T-helper 22 cell (primary cell): ENCODE data around the gene NUP210.
"Not testable (repeated sequence)": the region's sequence is repeated elsewhere in the genome, so short reads cannot be mapped to it uniquely, and the experiment has no call there.

Source experiments
- DNase-seq: peaks from one replicate; pipeline ENCODE4 v3.0.0-alpha.2; 2020; ENCODE audit warnings: low read depth

Gene NUP210

GRCh38 chr3:13420045-13420830 is at the start of gene NUP210:
NUP210 (minus strand) TSS chr3:13420322; CDS start chr3:13420226, 96 bp downstream.
- peak; percentile 36 for DNase-seq

DNA sequence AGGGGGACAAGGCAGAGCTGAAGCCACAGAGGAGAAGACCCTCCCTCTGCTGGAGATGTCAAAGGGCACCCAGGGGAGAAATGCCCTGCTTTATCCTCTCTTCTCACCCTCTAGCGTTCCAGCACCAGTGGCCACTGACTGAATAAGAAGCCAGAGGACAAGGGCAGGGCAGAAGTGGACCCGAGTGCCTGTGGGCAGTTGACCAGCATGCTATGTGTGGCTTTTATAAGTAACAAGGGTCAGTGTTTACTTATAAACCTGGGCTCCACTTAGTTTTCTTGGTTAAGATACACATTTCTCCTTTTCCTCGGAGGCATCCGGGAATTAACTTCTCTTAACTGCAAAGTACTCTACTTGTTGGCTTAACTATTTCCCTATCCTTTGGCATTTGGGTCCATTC is 46.7 kb upstream of the NUP210 start:
- no peak for DNase-seq

DNA sequence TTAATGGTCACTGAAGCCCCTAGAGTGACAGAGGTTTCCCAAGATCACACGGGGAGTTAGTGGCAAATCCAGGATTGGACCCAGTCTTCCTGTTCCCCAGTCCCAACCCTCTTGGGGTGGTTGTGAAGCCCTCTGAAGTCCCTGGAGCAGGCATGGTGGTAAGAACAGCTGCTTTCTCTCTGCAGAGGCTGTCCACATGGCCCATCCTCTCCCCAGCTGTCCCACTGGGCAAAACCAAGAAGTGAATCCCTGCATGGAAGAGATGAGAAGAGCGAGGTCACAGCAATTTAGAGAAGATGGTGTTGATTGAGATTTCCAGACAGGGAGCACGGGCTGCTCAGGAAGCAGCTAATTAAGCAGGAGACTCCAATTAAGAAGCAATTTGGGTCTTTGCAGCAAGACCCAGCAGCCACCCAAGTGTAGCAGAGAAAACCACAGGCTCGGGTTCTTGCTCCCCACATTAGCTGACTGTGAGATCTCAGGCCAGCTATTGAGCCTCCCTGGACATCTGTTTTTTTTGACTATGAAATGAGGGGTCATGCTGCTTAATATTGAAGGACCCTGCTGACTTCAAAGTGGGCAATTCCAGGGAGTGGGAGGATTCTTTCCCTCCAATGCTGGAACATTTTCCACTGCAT is 45.2 kb upstream of the NUP210 start:
- DNase-seq, result no peak

DNA sequence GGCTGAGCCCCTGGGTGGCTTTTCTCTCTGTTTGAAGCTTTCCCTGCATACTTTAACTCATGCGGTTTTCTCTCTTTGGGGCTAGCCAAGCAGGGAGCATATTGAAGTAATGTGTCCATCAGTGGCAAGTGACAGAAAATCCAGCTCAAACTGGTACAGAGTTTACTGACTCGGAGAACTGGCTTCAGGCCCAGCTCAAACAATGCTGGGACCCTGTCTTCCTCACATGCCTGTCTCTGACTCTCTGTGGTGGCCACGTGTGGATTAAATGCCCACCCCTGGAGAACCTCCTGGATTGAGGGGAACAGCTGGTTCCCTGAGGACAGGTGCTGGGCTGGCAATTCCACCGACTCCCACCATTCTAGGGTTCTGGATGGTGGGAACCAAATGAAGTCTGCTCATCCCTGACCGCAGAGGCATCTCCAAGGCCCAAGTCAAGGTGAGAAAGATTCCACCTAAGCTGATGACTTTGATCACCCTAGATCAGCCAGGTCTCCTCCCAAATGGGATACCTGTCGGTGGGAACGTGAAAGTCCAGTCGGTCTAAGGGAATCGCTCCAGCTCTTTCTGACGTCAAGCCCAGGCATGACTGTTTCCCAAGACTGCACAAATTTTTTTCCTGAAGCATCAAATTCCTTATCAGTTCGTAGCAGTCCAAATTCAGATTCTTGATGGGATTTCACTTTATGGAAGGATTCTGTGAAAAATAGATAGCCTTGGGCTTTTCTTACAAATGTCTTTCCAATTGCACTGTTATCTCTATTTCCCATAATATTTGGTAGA is 43.7 kb upstream of the NUP210 start:
- no peak for DNase-seq

DNA sequence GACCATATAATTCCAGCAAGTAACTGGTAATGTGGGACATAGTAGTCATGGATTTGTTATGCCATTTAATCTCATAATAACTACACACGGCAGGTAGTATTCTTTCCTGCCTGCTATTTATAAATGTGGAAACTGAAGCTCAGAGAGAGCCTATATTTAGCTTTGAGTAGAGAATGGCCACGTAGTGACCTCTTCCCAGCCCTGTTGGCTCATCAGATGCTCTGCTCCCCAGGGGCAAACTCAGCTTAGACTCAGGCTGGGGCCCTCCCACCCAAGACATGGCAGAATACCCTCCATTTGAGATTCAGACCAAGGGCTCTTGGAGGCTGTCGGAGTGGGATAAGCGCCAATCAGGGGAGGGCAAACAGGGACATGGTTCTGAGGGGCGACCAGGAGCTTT is 42.7 kb upstream of the NUP210 start:
- no peak for DNase-seq

GRCh38 chr3:13462125-13462629 is 42.1 kb upstream of the NUP210 start:
- DNase-seq, result no peak

- peak; percentile 56 for DNase-seq
Observed at GRCh38 chr3:13461169-13462124, 41.3 kb upstream of the NUP210 start.

DNA sequence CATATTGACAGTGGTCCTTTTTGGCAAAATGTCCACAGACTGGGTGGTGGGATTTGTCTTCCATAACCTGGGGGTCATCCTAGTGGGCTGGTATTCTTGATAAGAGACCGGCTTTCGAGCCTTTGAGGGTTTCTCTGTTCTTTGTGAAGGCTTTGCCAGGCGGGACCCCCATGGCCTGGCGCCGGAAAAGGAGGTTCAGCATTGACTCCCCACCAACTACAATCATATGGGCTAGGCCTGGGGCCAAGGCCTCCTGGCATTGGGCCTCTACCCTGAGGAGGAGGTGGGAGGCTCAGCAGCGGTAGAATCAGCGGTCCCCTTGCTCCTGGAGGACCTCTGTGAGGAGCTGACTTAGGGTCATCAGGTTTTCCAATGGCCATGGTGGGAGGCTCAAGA is 40.2 kb upstream of the NUP210 start:
- DNase-seq, result no peak

- DNase-seq, result no peak
Observed at GRCh38 chr3:13459605-13460340, 39.7 kb upstream of the NUP210 start.

DNA sequence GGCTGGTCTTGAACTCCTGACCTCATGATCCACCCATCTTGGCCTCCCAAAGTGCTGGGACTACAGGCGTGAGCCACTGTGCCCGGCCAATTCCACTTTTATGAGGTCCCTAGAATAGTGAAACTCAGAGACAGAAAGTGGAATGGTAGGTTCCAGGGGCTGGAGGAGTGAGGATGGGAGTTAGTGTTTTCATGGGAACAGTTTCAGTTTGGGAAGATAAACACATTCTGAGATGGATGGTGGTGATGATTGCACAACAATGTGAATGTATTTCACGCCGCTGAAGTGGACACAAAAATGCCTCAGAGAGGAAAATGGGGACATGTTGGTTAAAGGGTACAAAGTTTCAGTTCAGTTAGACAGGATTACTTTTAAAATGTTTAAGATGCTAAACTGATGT is 37.5 kb upstream of the NUP210 start:
- no peak for DNase-seq

- no peak for DNase-seq
Observed at GRCh38 chr3:13455644-13456043, 35.5 kb upstream of the NUP210 start.

DNA sequence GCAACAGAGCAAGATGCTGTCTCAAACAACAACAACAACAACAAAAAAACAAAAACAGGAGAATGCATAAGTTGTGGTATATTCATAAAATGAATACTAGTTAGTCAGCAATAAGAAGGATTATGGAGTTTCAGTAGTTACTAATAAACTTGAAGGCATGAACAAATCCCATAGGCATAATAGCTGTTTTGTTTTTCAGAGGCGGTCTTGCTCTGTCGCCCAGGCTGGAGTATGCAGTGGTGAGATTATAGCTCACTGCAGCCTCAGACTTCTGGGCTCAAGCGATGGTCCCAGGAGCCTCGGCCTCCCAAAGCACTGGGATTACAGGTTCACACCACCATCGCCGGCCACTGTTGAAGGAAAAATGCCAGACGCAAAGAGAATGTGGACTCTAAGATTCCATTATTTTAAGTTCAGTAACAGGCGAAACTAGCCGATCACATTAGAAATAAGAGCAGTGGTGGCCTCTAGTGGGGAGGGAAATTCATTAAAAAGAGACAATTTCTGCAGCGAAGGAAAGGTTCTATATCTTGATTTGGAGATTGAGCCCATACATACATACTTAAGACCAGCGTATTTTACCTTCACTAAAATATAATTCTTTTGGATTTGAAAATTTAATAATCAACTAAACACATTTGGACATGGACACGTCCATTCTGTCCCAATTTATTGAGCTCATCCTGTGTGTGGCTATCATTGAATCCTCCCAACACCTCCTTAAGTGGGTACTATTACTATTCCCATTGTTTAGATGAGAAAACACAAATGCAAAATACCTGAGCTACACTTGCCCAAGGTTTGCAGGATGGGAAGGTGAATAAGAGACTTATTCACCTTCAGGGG is 32.6 kb upstream of the NUP210 start:
- no peak for DNase-seq

DNA sequence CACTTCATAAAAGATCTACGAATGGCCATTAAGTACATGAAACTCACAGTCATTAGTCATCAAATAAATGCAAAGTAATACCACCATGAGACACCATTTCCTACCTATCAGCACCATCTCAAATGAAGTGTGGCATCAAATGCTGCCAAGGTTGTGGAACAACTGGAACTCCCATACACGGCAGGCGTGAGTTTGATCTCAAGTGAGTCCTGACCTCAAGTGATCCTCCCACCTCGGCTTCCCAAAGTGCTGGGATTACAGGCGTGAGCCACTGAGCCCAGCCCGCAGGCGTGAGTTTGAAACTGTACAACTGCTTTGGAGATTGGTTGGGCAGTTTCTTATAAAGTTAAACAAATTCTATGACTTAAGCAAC is 31.2 kb upstream of the NUP210 start:
- DNase-seq, result peak; percentile 30

DNA sequence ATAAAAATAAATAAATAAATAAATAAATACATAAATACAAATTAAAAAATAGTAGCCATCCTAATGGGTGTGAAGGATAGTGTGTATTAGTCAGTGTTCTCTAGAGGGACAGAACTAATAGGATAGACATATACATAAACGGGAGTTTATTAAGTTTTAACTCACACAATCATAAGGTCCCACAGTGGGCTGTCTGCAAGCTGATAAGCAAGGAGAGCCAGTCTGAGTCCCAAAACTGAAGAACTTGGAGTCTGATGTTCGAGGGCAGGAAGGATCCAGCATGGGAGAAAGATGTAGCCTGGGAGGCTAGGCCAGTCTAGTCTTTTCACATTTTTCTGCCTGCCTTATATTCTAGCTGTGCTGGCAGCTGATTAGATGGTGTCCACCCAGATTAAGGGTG is 22.8 kb upstream of the NUP210 start:
- DNase-seq, result not testable (repeated sequence)

GRCh38 chr3:13440204-13440817 is 20.2 kb upstream of the NUP210 start:
- DNase-seq, result no peak

DNA sequence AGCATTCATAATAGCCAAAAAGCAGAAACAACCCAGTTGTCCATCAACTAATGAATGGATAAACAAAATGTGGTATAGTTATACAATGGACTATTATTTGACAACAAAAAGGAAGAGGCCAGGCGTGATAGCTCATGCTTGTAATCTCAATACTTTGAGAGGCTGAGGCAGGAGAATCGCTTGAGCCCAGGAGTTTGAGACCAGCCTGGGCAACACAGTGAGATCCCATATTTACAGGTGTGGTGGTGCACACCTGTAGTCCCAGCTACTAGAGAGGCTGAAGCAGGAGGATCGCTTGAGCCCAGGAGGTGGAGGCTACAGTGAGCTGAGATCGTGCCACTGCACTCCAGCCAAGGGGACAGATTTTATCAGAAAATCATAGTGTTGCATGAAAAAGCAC is 16.1 kb upstream of the NUP210 start:
- not testable (repeated sequence) for DNase-seq

DNA sequence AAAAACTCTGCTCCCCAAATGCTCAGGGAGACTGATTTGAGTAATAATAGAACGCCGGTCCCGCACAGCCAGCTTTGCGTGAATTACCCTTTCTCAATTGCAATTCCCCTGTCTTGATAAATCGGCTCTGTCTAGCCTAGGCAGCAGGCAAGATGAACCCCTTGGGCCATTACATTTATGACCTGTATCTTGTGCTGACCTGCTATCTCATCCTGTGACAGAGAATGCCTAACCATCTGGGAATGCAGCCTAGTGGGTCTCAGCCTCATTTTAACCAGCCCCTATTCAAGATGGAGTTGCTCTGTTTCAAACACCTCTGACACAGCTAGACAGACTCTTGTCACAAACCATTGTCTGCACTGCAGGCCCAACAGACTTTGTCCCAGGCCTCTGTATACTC is 13.8 kb upstream of the NUP210 start:
- DNase-seq, result no peak

- no peak for DNase-seq
Observed at GRCh38 chr3:13432093-13432492, 12.0 kb upstream of the NUP210 start.

DNA sequence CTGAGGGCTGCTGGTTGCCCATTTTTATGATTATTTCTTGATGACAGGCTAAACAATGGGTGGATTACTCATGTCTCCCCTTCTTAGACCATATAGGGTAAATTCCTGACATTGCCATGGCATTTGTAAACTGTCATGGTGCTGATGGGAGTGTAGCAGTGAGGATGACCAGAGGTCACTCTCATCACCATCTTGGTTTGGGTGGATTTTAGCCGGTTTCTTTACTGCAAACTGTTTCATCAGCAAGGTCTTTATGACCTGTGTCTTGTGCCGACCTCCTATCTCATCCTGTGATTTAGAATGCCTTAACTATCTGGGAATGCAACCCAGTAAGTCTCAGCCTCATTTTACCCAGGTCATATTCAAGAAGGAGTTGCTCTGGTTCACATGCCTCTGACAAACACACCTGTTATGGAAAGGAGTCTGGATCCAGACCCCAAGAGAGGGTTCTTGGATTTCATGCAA is 10.3 kb upstream of the NUP210 start:
- not testable (repeated sequence) for DNase-seq
